IPS DF 4.7 (cell line): ENCODE results near the gene NHP2.
"Not testable (repeated sequence)": the region's sequence is repeated elsewhere in the genome, so short reads cannot be mapped to it uniquely, and the experiment has no call there.

Experiments used
- DNase-seq: peaks from one replicate; pipeline ENCODE4 v3.0.0-alpha.2; 2013; ENCODE audit warnings: low spot score; ENCODE audit errors: extremely low read depth

NHP2 gene

DNA sequence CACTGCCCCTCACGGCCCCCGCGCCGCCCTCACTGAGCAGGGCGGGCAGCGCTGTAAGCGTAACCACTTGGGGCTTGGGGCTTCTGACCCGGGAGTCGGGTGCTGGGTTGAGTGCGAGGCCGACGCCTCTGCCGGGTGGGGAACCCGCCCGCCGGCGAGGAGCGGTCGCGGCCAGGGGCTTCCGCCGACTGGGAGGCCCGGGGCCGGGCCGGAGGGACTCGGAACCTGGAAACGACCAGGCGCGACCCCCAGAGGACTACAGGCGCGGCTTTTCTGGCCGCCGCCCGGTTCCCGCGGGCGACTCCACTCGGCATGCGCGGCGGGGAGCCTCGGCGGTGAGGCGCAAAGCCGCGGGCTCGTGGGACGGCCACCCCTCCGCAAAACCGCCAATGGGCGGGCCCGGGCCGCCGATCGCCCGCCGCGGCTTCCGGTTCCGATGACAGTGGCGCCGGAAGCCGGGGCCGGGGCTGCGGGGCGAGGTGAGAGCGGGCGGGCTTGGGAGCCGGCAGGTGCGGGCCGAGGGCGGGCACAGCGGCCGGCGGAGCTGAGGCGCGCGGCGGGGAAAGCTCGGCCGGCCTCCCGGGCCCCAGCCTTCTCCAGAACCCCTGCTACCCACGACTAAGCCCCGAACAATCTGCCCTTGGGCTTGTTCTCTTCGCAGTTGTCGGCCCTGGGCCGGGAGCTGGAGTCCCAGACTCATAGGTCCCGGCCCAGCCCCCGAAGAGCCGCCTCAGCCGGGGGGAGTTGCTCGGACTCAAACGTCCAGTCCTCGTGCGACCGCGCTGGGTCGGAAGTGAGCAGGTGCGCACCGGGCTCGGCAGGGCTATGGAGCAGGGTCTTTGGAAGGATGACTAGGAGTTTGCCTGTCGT, 22.9 kb downstream of the NHP2 start, which contains the start of gene RMND5B:
Gene RMND5B, plus strand, starts transcription at position 439 of the 870 bp plus-strand sequence. CDS start 7,106 bp downstream, outside the sequence.
- no peak for DNase-seq

DNA sequence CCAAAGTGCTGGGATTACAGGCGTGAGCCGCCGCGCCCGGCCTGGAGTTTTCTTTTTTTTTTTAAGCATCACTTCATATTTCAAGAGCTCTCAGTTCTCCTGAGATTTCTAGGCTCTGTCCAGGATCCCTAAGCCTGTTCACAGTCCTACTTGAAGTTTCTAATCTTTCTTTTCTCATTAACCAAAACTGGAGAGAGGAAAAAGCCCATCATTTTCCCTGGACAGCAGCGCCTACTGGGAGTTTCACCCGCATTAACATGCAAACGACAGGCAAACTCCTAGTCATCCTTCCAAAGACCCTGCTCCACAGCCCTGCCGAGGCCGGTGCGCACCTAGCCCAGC, 23.5 kb downstream of the NHP2 start:
- DNase-seq: not testable (repeated sequence)

DNA sequence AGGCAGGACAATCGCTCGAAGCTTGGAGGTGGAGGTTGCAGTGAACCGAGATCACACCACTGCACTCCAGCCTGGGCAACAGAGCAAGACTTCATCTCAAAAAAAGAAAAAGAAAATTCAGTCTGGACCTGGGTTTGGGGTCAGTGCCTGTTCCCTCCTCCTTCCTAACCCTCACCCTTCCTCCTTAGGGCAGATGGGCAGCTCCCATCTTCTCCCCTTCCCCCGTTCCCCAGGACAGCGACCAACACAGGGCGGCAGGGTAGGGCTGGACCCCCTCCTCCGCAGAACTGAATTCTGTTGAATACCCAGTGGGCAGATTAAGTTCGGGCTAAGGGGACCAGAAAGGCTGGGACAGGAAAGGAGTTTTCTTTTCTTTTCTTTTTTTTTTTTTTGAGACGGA, 24.4 kb downstream of the NHP2 start:
- DNase-seq: no peak

DNA sequence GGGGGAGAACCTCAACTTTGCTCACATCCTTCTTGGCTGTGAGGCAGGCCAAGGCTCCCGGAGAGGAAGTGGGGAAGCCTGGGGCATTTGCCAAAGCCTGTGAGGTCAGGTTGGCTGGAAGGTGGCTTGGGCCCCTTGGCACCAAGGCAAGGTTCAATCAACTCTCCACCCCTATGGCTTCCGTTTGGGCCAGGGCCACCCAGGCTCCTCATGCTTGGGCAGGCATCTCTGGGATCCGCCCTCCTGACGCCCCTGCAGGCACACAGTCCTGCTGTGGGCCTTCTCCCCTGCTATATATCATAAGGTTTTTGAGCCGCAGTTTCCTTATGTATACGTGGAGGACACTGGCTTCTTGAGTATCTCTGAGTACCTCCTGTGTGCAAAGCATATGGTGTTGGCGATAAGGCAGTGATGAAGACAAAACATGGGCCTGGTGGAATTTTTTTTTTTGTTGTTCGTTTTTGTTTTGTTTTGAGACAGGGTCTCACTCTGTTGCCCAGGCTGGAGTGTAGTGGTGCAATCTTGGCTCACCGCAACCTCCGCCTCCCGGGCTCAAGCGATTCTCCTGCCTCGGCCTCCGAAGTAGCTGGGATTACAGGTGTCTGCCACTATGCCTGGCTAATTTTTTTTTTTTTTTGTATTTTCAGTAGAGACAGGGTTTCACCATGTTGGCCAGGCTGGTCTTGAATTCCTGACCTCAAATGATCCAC, 26.2 kb downstream of the NHP2 start:
- not testable (repeated sequence) for DNase-seq

DNA sequence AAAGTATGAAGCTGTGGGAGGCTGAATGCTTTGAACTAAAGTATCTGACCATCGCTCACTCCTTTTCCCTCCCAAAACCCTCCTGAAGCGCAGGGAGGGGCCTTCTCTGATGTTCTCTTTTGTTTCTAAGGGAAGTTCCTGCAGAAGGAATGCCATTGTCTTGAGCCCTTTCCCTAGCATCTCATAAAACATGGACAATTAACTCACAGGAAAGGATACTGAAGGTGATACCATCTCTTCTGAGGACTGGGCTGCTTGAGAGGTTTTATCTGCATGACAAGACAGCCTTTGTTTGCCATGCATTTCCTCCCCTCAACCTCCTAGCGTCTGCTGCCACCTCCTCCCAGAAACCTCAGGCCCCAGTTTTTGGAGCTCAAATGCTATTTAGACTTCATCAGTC, 27.1 kb downstream of the NHP2 start:
- DNase-seq: peak; percentile 99

DNA sequence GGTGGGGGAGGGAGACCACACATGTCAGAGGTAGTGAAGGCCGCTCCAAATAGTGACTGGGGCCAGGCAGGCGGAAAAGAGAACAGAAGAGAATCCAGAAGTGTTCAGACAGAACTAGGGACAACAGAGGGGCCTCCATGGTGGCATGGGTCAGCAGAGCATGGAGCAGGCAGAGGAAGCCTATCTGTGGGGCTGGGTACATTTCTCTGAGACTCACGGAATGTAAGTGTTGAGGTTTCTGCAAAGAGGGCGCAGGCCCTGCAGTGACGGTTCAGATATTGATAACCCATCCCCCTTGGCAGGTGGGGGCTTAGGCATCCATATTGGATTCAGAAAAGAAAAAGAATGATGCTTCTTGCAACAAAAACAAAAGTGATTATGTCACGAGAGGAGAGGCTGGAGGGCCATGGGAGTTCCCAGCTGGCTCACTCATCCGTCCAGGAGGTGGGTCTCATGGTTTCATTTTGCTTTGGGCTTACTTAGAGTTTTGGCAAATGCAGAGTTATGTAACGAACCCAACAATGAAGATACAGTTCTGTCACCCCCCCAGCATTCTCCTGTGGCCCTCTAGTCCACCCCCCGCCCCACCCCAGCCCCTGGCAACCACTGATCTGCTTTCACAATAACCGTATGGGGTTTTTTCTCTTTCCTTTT, 28.3 kb downstream of the NHP2 start:
- DNase-seq: no peak

DNA sequence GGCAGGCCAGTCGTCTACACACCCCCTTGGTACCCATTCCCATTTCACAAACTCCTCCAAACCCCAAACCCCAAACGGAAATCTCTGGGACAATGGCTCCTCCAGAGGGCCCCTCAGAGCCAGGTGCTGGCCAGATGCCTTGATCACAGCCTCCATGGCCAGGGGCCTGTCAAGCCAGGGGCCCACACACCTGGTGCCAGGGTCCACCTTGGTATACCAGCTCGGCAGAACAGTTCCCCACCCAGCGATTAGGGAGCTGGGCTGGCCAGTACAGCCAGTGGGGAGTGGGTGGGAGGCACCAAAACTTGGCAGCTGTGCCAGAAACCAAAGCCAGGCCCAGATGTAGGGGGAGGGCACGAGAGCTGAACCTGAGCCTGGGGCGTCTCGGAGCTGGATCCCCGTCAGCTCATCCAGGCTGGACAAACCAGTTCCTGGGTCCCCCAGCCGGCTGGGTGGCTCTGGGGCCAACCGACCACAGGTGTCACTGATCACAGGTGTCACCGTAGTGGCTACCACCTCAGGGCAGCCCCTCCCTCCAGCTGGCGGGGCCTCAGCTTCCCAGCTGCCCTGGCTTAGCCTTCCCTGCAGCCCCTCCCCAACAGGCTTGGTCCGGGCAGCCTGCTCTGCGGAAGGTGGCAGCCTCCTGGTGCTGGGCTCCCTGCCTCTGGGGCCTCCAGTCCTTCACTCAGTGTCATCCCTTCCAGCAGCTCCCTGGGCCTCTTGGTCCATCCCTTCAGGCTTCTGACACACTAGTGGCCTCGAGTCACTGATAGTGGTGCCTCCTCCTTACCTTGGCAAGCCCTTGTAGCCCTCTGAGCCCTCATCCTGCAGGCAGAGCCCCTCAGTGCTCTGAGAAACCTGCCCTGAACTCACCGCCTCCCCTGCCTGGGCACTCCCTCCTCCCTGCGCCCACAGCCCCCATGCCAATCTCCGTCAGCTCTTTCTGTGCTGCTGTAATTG, 29.4 kb downstream of the NHP2 start:
- DNase-seq: no peak

DNA sequence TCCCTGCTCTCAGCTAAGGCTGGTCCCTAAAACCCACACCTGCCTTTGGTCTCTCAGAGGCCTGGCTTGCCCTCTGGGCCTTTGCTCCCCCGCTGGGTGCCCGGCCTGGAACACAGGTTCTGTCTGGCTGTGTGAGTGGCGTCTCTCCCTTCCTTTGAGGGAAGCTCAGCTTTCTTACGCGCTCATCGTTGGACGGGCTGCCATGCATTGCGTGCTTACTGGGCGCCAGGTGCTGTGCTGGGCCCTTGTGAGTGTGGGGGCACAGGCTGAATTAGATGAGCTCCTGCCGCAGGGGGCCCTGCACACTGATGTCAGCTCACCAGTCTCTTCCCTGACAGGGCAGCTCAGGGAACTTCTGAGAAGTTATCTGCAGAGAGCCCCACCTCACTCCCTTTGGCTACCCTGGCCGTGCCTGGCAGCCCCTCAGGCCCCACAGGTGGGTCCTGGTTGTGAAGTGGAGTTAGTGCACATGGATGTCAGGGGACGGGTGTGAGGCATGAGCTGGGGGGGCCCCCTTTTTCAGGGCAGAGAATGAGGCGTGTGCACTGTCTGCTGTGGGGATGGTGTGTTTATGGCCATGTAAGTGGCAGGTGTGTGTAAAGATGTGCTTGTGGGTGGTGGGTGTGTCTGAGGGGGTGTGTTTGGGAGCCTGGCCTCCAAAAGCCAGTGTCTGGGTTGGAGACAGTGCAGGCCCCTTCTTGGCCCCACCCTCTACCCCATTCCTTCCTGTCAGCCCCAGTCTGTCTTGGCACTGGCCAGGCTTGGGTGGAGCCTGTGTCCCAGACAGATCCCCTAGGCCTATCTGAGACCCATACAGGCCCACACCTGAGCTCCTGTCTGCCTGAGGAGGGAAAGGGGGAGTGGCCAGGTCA, 30.4 kb downstream of the NHP2 start:
- DNase-seq: no peak

DNA sequence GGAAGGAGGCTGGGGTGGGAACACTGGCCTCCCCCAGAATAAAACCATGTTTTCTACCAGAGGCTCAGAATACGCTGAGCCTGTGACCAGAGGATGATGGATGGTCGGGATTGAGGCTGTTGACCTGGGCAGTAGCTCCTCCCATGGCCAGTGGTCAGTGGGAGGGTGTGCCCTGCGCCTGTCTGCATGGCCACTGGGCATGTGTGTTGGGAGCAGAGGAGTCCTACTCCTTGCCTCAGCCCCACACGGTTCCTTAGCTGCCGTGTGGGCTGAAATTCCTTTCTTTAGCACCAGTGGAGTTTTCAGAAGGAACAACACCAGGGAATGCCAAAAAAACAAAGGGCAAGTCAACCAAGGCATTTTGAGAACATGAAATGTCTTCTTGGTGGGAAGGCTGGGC, 31.3 kb downstream of the NHP2 start:
- DNase-seq: no peak

DNA sequence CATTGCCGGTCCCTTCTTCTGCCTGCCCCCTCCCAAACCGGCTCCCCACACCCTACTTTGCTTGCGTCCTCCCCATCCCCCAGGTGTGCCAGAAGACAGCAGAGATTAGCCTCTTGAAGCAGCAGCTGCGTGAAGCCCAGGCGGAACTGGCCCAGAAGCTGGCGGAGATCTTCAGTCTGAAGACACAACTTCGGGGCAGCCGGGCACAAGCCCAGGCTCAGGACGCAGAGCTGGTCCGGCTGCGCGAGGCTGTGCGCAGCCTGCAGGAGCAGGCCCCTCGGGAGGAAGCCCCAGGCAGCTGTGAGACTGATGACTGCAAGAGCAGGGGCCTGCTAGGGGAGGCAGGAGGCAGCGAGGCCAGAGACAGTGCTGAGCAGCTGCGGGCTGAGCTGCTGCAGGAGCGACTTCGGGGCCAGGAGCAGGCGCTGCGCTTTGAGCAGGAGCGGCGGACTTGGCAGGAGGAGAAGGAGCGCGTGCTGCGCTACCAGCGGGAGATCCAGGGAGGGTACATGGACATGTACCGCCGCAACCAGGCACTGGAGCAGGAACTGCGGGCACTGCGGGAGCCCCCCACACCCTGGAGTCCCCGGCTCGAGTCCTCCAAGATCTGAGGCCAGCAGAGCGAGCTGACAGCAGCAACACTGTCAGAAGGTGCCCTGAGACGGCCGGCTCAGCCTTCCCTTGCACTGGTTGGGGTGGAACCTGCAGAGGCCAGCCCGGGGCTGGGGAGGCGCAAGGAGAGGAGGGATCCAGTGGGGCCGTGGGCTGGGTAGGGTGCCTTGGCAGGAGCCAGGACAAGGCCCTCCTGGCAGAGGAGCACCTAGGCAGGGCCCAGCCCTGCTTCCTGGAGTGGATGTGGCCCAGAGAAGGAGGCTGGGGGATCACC, 32.1 kb downstream of the NHP2 start:
- DNase-seq: no peak

DNA sequence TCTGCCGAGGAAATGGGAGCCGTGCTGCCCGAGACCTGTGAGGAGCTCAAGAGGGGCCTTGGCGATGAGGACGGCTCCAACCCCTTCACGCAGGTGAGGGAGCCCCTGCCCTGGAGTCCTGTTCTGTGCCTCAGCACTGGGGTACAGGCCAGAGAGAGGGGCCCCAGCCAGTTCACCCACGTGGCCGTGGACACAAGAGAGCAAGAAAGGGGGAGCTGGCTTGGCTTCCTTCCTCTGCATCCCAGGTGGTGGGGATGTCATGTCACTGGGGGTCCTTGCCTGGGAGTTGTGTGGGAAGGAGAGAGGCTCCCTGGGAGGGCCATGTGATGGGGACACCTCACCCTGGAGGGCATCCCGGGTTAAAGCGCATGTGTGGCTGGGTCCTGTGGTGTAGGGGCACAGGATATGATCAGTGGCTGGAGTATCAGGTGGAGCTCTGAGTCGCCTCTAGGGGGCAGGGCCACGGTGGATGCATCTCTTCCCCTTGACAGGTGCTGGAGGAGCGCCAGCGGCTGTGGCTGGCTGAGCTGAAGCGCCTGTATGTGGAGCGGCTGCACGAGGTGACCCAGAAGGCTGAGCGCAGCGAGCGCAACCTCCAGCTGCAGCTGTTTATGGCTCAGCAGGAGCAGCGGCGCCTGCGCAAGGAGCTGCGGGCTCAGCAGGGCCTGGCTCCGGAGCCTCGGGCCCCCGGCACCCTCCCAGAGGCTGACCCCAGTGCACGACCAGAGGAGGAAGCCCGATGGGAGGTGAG, 32.9 kb downstream of the NHP2 start:
- no peak for DNase-seq

DNA sequence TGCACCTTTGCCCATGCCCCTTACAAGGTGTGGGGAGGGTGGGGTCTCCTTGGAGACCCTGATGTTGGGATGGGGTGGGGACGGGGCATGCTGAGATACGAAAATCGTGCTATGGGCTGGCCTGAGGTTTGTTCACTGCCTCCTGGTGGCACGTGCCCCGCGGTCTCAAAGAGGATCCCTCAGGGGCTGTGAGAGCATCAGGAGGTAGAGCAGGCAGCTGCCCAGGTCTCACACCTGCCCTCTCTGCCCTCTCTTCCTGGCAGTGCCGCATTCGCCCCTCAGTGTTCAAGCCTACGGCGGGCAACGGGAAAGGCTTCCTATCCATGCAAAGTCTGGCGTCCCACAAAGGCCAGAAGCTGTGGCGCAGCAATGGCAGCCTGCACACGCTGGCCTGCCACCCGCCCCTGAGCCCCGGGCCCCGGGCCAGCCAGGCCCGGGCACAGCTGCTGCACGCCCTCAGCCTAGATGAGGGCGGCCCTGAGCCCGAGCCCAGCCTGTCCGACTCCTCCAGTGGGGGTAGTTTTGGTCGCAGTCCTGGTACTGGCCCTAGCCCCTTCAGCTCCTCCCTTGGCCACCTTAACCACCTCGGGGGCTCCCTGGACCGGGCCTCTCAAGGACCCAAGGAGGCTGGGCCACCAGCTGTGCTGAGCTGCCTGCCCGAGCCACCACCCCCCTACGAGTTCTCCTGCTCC, 33.6 kb downstream of the NHP2 start:
- no peak for DNase-seq

DNA sequence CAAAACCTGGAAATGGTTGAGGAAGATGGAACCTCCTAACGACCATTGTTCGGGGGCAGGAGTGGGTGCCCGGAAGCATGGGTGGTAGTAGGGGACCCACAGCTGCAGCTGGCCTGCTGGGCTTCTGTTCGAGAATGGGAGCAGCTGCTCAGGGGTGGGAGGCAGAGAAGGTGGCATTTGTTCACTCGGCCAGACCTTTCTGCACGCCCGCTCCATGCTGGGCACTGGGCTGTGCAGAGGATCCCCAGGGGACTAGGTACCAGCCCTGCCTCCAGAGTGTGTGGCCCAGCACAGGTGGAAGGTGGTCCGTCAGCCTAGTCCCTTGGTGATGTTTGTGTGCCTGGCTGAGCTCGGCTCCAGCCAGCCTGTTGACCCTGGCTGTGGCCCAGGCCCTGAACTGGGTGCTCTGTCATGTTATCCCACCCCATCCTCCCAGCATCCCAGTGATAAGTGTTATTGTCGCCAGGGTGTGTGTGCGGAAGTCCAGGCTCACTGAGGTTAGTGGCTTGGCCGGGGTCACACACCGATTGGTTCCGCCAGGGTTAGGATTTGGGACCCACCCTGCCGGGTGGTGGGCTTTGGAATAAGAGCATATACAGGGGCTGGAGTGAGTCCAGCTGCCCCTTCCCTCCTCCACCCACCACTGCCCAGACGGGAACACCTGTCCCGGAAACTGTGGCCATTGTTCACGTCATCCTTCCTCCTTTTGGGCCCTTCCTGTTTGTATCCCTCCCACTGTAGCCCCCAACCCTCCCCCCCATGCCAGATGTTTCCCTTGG, 35.6 kb downstream of the NHP2 start:
- DNase-seq: no peak

DNA sequence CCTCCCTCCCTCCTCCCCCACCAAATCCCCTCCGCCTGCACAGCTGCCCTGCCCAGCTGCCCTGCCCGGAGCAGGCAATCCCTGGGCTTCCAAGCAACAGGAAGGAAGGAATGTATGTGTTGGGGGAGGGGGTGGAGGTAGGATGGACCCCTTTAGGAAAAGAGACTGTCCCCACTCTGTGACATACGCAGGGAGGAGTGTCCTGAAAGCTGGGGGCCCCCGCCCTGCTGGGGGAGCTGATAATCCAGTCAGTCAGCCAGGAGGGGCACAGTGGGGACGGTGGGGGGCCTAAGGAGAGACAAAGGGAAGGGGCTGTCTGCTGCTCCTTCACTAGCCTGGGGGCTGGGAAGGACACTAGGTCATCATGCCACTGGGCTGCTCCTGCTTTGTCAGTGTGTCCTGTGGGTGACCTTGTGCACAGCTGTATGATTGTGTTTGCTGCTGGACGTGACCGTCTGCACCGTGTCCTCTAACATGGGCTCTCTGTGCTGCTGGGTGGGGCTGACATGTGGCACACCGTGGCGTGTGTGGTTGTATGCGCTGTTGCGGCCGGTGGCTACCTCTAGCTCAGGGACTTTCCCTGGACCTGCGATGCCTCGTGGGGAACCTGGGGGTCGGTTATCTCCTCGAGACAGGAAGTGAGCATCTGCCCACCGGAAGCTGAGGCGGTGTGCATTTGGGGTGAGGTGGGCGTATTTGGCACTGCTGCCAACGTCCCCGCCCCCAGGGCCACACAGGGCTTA, 37.4 kb downstream of the NHP2 start:
- DNase-seq: no peak

DNA sequence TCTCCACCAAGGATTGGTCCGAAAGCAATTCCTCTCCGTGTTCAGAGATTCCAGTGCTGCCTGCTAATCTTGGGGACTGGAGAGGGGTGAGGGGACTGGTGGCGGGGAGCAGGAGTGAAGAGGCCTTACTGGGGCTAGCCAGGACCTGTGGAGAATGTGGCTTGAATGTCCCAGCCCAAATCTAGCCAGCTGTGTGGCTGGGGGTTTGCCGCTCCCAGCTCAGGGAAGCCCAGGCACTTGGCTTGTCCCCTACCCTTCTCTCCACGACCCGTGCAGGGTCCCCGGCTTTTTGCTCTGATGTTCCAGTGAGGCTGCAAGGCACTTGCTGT, 37.9 kb downstream of the NHP2 start:
- DNase-seq: no peak

DNA sequence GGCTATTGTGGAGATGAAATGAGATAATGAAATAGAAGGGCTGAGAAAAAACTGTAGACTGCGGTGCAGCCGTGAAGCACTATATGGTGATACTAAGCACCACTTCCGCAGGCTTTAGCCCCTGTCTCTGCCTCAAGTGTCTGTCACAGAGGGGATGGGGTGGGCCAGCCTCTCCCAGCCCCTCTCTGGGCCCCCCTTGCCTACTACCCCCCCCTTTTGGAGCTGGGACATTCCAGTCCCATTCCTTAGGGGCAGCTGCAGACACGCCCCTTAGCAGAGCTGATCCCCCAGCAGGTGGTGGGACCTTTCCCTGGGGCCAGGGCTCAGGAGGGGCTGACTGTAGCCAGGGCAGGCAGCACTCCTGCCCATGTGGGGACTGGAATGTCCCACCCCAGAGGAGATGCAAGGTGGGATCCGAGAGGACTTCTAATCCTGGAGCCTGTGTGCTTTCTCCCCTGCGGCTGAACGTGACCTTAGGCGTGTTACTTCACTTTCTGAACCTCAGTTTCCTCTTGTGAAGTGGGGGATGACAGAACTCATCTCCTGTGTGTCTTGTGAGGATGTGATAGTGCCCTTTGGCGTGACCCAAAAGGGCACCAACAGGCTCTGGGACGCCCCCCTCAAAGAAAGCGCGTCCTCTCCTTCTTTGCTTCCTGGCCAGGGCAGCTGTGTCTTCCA, 38.4 kb downstream of the NHP2 start:
- no peak for DNase-seq
